H1 (cell line): Measurements from ENCODE around the gene NELFCD.
"Not testable (repeated sequence)": the region's sequence is repeated elsewhere in the genome, so short reads cannot be mapped to it uniquely, and the experiment has no call there.

ENCODE experiments used
- CTCF ChIP-seq, 3 experiments: IDR thresholded peaks; 1 replicate in 2 of 3; 2 replicates in 1 of 3; pipeline versions ENCODE4 v1.5.1 to v1.6.1; 2011; ENCODE audit warnings: low read length in 3 of 3, mild to moderate bottlenecking in 3 of 3, inconsistent platforms in 2 of 3, low read depth in 1 of 3, moderate library complexity in 1 of 3; ENCODE audit not compliant: insufficient read depth in 1 of 3; ENCODE audit errors: control extremely low read depth in 1 of 3
- E2F6 ChIP-seq: IDR thresholded peaks from 2 replicates; pipeline ENCODE4 v1.6.1; 2012; ENCODE audit warnings: inconsistent platforms
- EZH2 ChIP-seq: fragments of 200-600 bp; sonication (generic); IDR thresholded peaks from 2 replicates; pipeline ENCODE4 v1.7.1; 2012; ENCODE audit warnings: low read depth, mild to moderate bottlenecking, moderate library complexity, low read length, inconsistent platforms; ENCODE audit not compliant: severe bottlenecking
- JUN ChIP-seq: IDR thresholded peaks from 2 replicates; pipeline ENCODE4 v1.6.1; 2011; ENCODE audit warnings: low read depth, mild to moderate bottlenecking, improper control_type of control experiment, low read length
- KDM5A ChIP-seq: fragments of 200-600 bp; IDR thresholded peaks from 2 replicates; pipeline ENCODE4 v1.7.1; 2012; ENCODE audit warnings: mild to moderate bottlenecking, low read length, inconsistent platforms, mixed read lengths
- POLR2AphosphoS5 ChIP-seq: IDR thresholded peaks from 2 replicates; pipeline ENCODE4 v1.6.1; 2011; ENCODE audit warnings: low read depth, low read length
- RAD21 ChIP-seq, 2 experiments: IDR thresholded peaks in 1 of 2; conservative IDR thresholded peaks in 1 of 2; 2 replicates each; pipeline ENCODE4 v1.6.1; 2011; ENCODE audit warnings: low read depth in 2 of 2, low read length in 2 of 2, improper control_type of control experiment in 1 of 2, inconsistent platforms in 1 of 2, mild to moderate bottlenecking in 1 of 2, moderate library complexity in 1 of 2
- RNF2 ChIP-seq: fragments of 200-900, 300-1000 bp; sonication (generic); IDR thresholded peaks from 2 replicates; pipeline ENCODE4 v1.7.1; 2016; ENCODE audit warnings: borderline replicate concordance, low read depth, mild to moderate bottlenecking, antibody characterized with exemption, low read length; ENCODE audit not compliant: poor library complexity, severe bottlenecking; ENCODE audit errors: missing control alignments
- TAF1 ChIP-seq: IDR thresholded peaks from 2 replicates; pipeline ENCODE4 v1.6.1; 2011; ENCODE audit warnings: mild to moderate bottlenecking, low read depth, low read length

GRCh38 chr20:58947797-58948388 lies 33.2 kb upstream of the NELFCD start:
- TF ChIP-seq RAD21 (IDR thresholded peaks at IDR 0.05 in 1 of 2, conservative IDR thresholded peaks at IDR 0.05 in 1 of 2; ENCODE audit: low read depth in 2 of 2, low read length in 2 of 2); E2F6; POLR2AphosphoS5; JUN; RNF2; EZH2; TAF1; CTCF (IDR thresholded peaks at IDR 0.05; ENCODE audit: control extremely low read depth in 1 of 3, insufficient read depth in 1 of 3, low read depth in 1 of 3, low read length in 3 of 3); KDM5A: not testable (repeated sequence)
